Measurements from ENCODE around the gene CCSER1. TPM values are rescaled to one million over a fixed set of nuclear protein-coding genes. Genes with fewer than 3 reads are reported as not detected.

Gene CCSER1
- total and polyA plus RNA-seq, 2 of the 8 experiments (the other 6 are each of a cell fraction or from before 2014, with no cell fraction given), result 0.26 to 0.84 TPM

DNA sequence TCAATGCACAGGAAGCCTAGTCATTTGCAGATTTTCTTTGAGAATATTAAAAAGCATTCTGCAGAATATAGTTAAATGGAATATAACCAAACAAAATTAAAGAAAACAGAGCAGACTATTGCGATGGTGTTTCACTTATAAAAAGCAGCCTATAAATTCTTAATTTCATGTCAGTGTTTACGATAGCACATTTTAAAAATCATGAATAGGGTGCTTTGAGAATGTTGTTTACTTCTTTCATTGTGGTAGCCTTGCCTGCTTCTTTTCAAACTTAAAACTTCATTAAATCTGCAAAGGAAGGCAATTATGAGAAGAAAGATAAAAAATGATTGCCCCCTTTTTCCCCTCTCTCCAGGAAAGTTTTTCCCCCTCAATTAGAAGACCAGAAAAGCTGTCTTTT is 748.6 kb downstream of the CCSER1 start:
- DNase-seq (ENCODE audit: low read depth in 1 of 2, low spot score in 2 of 2), result no peak
- TF ChIP-seq GABPA (IDR thresholded peaks at IDR 0.05; ENCODE audit: borderline replicate concordance, insufficient read depth, low read length) (no peak), RFX5 (IDR thresholded peaks at IDR 0.05; ENCODE audit: borderline replicate concordance, low read depth, low read length) (no peak), SIX5 (IDR thresholded peaks at IDR 0.05; ENCODE audit: low read depth, low read length) (no peak), SRF (IDR thresholded peaks at IDR 0.05; ENCODE audit: low read depth, low read length) (no peak), BACH1 (IDR thresholded peaks at IDR 0.05; ENCODE audit: low read length) (no peak)
- TF ChIP-seq, protein P1, sequence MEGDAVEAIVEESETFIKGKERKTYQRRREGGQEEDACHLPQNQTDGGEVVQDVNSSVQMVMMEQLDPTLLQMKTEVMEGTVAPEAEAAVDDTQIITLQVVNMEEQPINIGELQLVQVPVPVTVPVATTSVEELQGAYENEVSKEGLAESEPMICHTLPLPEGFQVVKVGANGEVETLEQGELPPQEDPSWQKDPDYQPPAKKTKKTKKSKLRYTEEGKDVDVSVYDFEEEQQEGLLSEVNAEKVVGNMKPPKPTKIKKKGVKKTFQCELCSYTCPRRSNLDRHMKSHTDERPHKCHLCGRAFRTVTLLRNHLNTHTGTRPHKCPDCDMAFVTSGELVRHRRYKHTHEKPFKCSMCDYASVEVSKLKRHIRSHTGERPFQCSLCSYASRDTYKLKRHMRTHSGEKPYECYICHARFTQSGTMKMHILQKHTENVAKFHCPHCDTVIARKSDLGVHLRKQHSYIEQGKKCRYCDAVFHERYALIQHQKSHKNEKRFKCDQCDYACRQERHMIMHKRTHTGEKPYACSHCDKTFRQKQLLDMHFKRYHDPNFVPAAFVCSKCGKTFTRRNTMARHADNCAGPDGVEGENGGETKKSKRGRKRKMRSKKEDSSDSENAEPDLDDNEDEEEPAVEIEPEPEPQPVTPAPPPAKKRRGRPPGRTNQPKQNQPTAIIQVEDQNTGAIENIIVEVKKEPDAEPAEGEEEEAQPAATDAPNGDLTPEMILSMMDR (IDR thresholded peaks at IDR 0.05; ENCODE audit: control extremely low read depth in 1 of 3, insufficient read depth in 1 of 3, low read depth in 1 of 3, low read length in 3 of 3), result no peak

More for the DNA sequence above, 748.6 kb downstream of the CCSER1 start:
- Histone ChIP-seq H3K27ac (ENCODE audit: low read depth, low read length) (no peak overlapping the region), H2BK20ac (ENCODE audit: low read length) (no peak overlapping the region), H2BK5ac (ENCODE audit: low read depth, low read length) (no peak overlapping the region), H3K4me3 (ENCODE audit: extremely low read depth in 1 of 4, insufficient read depth in 2 of 4, low read depth in 3 of 4, low read length in 4 of 4) (no peak overlapping the region), H4K20me1 (replicated peaks in 1 of 2; ENCODE audit: control insufficient read depth in 1 of 2, insufficient read depth in 2 of 2, low read length in 2 of 2) (no peaks in the 10 kb centered on the region), H3K4me1 (replicated peaks in 1 of 4; ENCODE audit: control insufficient read depth in 3 of 4, insufficient read depth in 4 of 4, low read length in 3 of 4) (no peaks in the 10 kb centered on the region; a peak in 1 of 7 replicates), H4K5ac (ENCODE audit: insufficient read length, low read depth, low read length) (no peak overlapping the region), H2BK12ac (ENCODE audit: low read depth, low read length) (no peak overlapping the region), H3K27me3 (replicated peaks in 1 of 4; ENCODE audit: control insufficient read depth in 3 of 4, extremely low read depth in 1 of 4, insufficient read depth in 3 of 4, low read length in 3 of 4) (no peaks in the 10 kb centered on the region), H4K8ac (ENCODE audit: extremely low read depth, insufficient read depth, low read length) (no peak overlapping the region), H3K18ac (ENCODE audit: extremely low read depth, low read length) (no peak overlapping the region), H3K9ac (replicated peaks in 1 of 4; ENCODE audit: extremely low read depth in 1 of 4, low read depth in 3 of 4, low read length in 3 of 4) (no peak overlapping the region), H3K23ac (ENCODE audit: insufficient read length) (no peak overlapping the region), H3K79me2 (ENCODE audit: control insufficient read depth in 1 of 2, insufficient read depth in 2 of 2, low read length in 2 of 2) (no peaks in the 10 kb centered on the region), H3K36me3 (ENCODE audit: control insufficient read depth in 2 of 4, insufficient read depth in 4 of 4, low read length in 3 of 4) (no peaks in the 10 kb centered on the region), H4K91ac (replicated peaks; ENCODE audit: insufficient read length, low read length) (no peak overlapping the region), H3K23me2 (ENCODE audit: low read depth, low read length) (no peaks in the 10 kb centered on the region), H3K4me2 (ENCODE audit: insufficient read depth in 1 of 2, low read depth in 2 of 2, low read length in 2 of 2) (no peak overlapping the region), H3K14ac (ENCODE audit: insufficient read length) (no peak overlapping the region), H3K56ac (replicated peaks; ENCODE audit: insufficient read length, low read depth, low read length) (no peak overlapping the region), H2BK15ac (ENCODE audit: low read length) (no peak overlapping the region), H2BK120ac (replicated peaks; ENCODE audit: low read depth, low read length) (no peak overlapping the region), H2AK5ac (ENCODE audit: low read depth, low read length) (no peak overlapping the region), H3K79me1 (ENCODE audit: low read depth, low read length) (no peaks in the 10 kb centered on the region), H2AFZ (ENCODE audit: low read length) (no peak overlapping the region), H3K9me3 (ENCODE audit: insufficient read depth in 2 of 2, low read depth in 1 of 2, low read length in 1 of 2) (no peaks in the 10 kb centered on the region), H3K4ac (replicated peaks; ENCODE audit: insufficient read length, low read depth, low read length) (no peak overlapping the region)
- ChIA-PET CTCF (ENCODE audit: partially characterized antibody) (no interaction called here), POLR2A (ENCODE audit: partially characterized antibody) (no interaction called here)
- no peak for FAIRE-seq
- WGBS, 2 experiments (ENCODE audit: extremely low coverage in 1 of 2, insufficient coverage in 1 of 2, insufficient read length in 1 of 2, insufficient replicate concordance in 2 of 2, low coverage in 1 of 2, low lambda C conversion rate in 2 of 2, missing lambda C conversion rate in 1 of 2), result 91% methylated on average over 2 of the region's 2 CpGs; no CpG with 5 or more reads in 1 of the 2 experiments
